ENCODE data around the gene PLIN4.

The PLIN4 gene

GRCh38 chr19:4488496-4488895 lies 29.8 kb downstream of the PLIN4 start:
- no peak for DNase-seq

GRCh38 chr19:4487572-4487971 lies 30.7 kb downstream of the PLIN4 start:
- no peak for DNase-seq

- DNase-seq, result no peak
These were observed 34.9 kb downstream of the PLIN4 start for GRCh38 chr19:4483385-4483784.

GRCh38 chr19:4482721-4483364 lies 35.4 kb downstream of the PLIN4 start:
- DNase-seq, result no peak

- no peak for DNase-seq
These were observed 41.1 kb downstream of the PLIN4 start for GRCh38 chr19:4477034-4477801.

- DNase-seq, result peak; percentile 89 to 91
These were observed 43.7 kb downstream of the PLIN4 start for GRCh38 chr19:4474514-4475022.

GRCh38 chr19:4473763-4474513 lies 44.3 kb downstream of the PLIN4 start:
- DNase-seq, result no peak

- DNase-seq, result no peak
These were observed 45.1 kb downstream of the PLIN4 start for GRCh38 chr19:4473011-4473762.

GRCh38 chr19:4472174-4472974 lies 45.9 kb downstream of the PLIN4 start, which contains the start of gene HDGFL2:
Gene HDGFL2 (plus strand): TSS chr19:4472297. CDS start chr19:4472351, 54 bp downstream.
- DNase-seq, result no peak

- peak; percentile 100 for DNase-seq
These were observed 46.7 kb downstream of the PLIN4 start for GRCh38 chr19:4471403-4472173.

GRCh38 chr19:4467835-4468234 lies 50.5 kb downstream of the PLIN4 start:
- no peak for DNase-seq

- DNase-seq, result no peak
These were observed 53.3 kb downstream of the PLIN4 start for GRCh38 chr19:4464815-4465581.

- peak; percentile 97 to 99 for DNase-seq
These were observed 60.5 kb downstream of the PLIN4 start, which contains the start of gene UBXN6 for GRCh38 chr19:4457654-4458395. Gene UBXN6 (minus strand): TSS chr19:4457794. CDS start chr19:4457697, 97 bp downstream.

- DNase-seq, result peak; percentile 72 to 79
These were observed 61.2 kb downstream of the PLIN4 start for GRCh38 chr19:4456843-4457653.

- peak; percentile 98 to 99 for DNase-seq
These were observed 61.8 kb downstream of the PLIN4 start for GRCh38 chr19:4456476-4456842.

- peak; percentile 78 to 82 for DNase-seq
These were observed 62.4 kb downstream of the PLIN4 start for GRCh38 chr19:4455719-4456475.

All from NCI-H524 (cell line).